SIG-M5 (cell line): ENCODE data around the gene SNX30.

ENCODE experiments used
- DNase-seq: peaks from one replicate; lab custom pipeline; 2025; lab: John Stamatoyannopoulos, UW

The SNX30 gene

GRCh38 chr9:112752334-112753125 is 2.0 kb downstream of the SNX30 start:
- no peak for DNase-seq

- DNase-seq, result no peak
These were observed 3.2 kb downstream of the SNX30 start for GRCh38 chr9:112753725-112754124.

GRCh38 chr9:112754578-112754977 is 4.0 kb downstream of the SNX30 start:
- no peak for DNase-seq

- DNase-seq, result no peak
These were observed 4.5 kb downstream of the SNX30 start for GRCh38 chr9:112755016-112755427.

- DNase-seq, result no peak
These were observed 5.1 kb downstream of the SNX30 start for GRCh38 chr9:112755675-112756074.

- no peak for DNase-seq
These were observed 6.8 kb downstream of the SNX30 start for GRCh38 chr9:112757282-112757883.

- DNase-seq, result no peak
These were observed 7.4 kb downstream of the SNX30 start for GRCh38 chr9:112757940-112758339.

- no peak for DNase-seq
These were observed 10.3 kb downstream of the SNX30 start for GRCh38 chr9:112760821-112761220.

- no peak for DNase-seq
These were observed 11.5 kb downstream of the SNX30 start for GRCh38 chr9:112761912-112762655.

- DNase-seq, result no peak
These were observed 12.4 kb downstream of the SNX30 start for GRCh38 chr9:112762726-112763518.

- DNase-seq, result no peak
These were observed 13.8 kb downstream of the SNX30 start for GRCh38 chr9:112764344-112764743.

GRCh38 chr9:112764837-112765236 is 14.3 kb downstream of the SNX30 start:
- no peak for DNase-seq

- no peak for DNase-seq
These were observed 14.7 kb downstream of the SNX30 start for GRCh38 chr9:112765281-112765680.

GRCh38 chr9:112771359-112772214 is 21.0 kb downstream of the SNX30 start:
- no peak for DNase-seq

GRCh38 chr9:112772215-112772509 is 21.6 kb downstream of the SNX30 start:
- DNase-seq, result no peak

- no peak for DNase-seq
These were observed 22.0 kb downstream of the SNX30 start for GRCh38 chr9:112772551-112772950.

GRCh38 chr9:112774006-112774996 is 23.7 kb downstream of the SNX30 start:
- no peak for DNase-seq

- DNase-seq, result no peak
These were observed 27.4 kb downstream of the SNX30 start for GRCh38 chr9:112777914-112778313.

- no peak for DNase-seq
These were observed 30.0 kb downstream of the SNX30 start for GRCh38 chr9:112780450-112781036.

- no peak for DNase-seq
These were observed 31.7 kb downstream of the SNX30 start for GRCh38 chr9:112782218-112782617.
